ENCODE results near the gene IMPDH1.
A peak's percentile ranks its signal among the peaks of the same experiment; 100 is the strongest.

Gene IMPDH1

DNA sequence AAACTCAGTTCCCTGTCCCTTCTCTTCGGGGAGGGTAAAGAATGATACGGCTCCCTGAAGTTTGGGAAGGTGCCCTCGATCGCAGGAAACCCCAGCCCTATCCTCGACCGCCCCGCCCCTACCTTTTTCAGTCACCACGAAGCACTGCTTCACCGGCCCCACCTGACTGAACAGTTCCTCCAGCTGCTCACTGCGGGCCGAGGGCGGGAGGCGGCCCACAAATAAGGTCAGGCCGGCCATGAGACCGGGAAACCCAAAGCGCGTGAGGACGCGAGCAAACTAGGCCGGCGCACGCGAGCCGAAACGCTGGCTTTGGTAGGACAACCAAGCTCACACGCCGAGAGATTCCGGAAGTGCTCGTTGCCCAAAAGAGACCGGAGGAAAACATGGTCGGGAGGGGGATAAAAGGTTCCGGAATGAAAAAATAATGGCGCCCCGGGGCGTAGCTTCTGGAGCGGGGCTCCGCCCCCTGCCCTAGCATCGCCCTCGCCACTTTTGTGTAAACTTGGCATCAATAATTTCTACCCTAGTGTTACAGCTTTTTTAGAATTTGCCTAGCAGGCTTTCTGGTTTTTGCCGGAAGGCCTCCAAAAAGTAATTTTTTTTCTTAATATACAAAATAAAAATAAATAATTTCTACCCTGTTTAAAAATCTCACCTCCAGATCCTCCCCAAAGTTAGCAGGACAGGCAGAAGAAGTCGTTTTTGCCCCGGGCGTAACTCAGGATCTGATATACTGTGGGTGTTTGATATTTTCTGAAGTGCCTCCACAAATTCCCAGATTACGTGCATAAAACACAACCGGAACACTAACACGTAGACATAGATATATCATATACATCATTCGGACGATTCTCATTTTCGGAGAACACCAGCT is 66.0 kb downstream of the IMPDH1 start, which contains the start of gene RBM28:
Gene RBM28, minus strand, starts transcription at position 355 of the 877 bp plus-strand sequence. Its CDS starts 115 bp downstream, at position 240.
- TF ChIP-seq EZH2 (IDR thresholded peaks at IDR 0.05) = no peak
- TF ChIP-seq FOXP2 (optimal IDR thresholded peaks at IDR 0.05; ENCODE audit: control extremely low read depth, extremely low read length, insufficient read depth) = no peak
- TF ChIP-seq POLR2AphosphoS5 (IDR thresholded peaks at IDR 0.05; ENCODE audit: borderline replicate concordance, low read depth, low read length) = peak; percentile 98
- H3K27ac ChIP-seq = peak within 1 kb of the TSS; percentile 85; the same call in 1 of the 2 replicates
- DNase-seq (ENCODE audit: low read depth, low spot score) = peak; percentile 86
- H3K4me3 ChIP-seq = peak within 1 kb of the TSS; percentile 100
- no peaks in the 10 kb centered on the region for H3K9me3 ChIP-seq (ENCODE audit: low read depth, low read length)
- peaks cover 12% of the 10 kb centered on the region for H3K36me3 ChIP-seq (ENCODE audit: insufficient read depth, low read length)
- H3K9ac ChIP-seq (ENCODE audit: insufficient read length) = peak within 1 kb of the TSS; percentile 98
